HCT116 (cell line): Measurements from ENCODE around the gene SLC39A5. TPM values are rescaled to one million over a fixed set of nuclear protein-coding genes. Genes with fewer than 3 reads are reported as not detected.

Source experiments
- ATAC-seq: fragments of 200-7000 bp; cut with Tn5 transposase; 2 replicates; pipeline ENCODE4 v1.9.1; 2020; ENCODE audit warnings: mild to moderate bottlenecking, moderate library complexity
- BruUV-seq: library from RNA; stranded (reverse); fragments of 400-500 nt; replicated peaks from 2 replicates; lab custom pipeline; 2021; lab: Mats Ljungman, UMichigan
- CTCF ChIA-PET: fragments of 300-600 bp; sonication (Branson Sonifier 250); formaldehyde crosslinking; loops from one replicate; lab custom pipeline; 2021; ENCODE audit warnings: antibody characterized with exemption; lab: Charles Lee
- POLR2A ChIA-PET: fragments of 300-600, 350-600 bp; sonication (Branson Sonifier 250); formaldehyde crosslinking; loops from one replicate; lab custom pipeline; 2021; ENCODE audit warnings: antibody characterized with exemption; lab: Charles Lee
- RAD21 ChIA-PET, 2 experiments: fragments of 300-600 bp; sonication (Branson Sonifier 250); formaldehyde crosslinking; loops; one replicate each; lab custom pipeline; 2023; ENCODE audit warnings: low total read pairs in 2 of 2; ENCODE audit not compliant: uncharacterized antibody in 2 of 2, unreplicated experiment in 2 of 2, low non-redundant PET in 1 of 2; lab: Charles Lee
- DNase-seq: peaks from one replicate; pipeline ENCODE4 v3.0.0-alpha.2; 2010; ENCODE audit warnings: low read depth, low spot score
- H2AFZ ChIP-seq: fragments of 200-600 bp; shearing (Covaris generic), sonication (generic); 2 replicates; pipeline ENCODE4 v1.6.1; 2017; ENCODE audit warnings: low read depth, mixed run types, mixed read lengths, antibody characterized with exemption, low read length; ENCODE audit not compliant: poor library complexity, severe bottlenecking
- H3K27ac ChIP-seq: 2 replicates; pipeline ENCODE4 v1.5.1; 2012; ENCODE audit warnings: low read depth, low read length
- H3K27me3 ChIP-seq: fragments of 200-600 bp; sonication (generic); 2 replicates; pipeline ENCODE4 v1.6.1; 2016; ENCODE audit warnings: mixed run types, low read length, mixed read lengths; ENCODE audit not compliant: insufficient read depth
- H3K36me3 ChIP-seq, 2 experiments: fragments of 200-500 bp in 1 of 2; fragments of 200-600 bp in 1 of 2; sonication (Bioruptor generic) in 1 of 2; sonication (generic) in 1 of 2; 2 replicates each; pipeline versions ENCODE4 v1.5.1 to v1.6.1; 2014 to 2016; ENCODE audit warnings: low read length in 2 of 2, inconsistent platforms in 1 of 2, mixed read lengths in 1 of 2, mixed run types in 1 of 2; ENCODE audit not compliant: insufficient read depth in 2 of 2, control insufficient read depth in 1 of 2
- H3K4me1 ChIP-seq, 2 experiments: fragments of 200-600 bp in 1 of 2; sonication (generic) in 1 of 2; 2 replicates each; pipeline versions ENCODE4 v1.5.1 to v1.6.1; 2012 to 2017; ENCODE audit warnings: low read length in 2 of 2, inconsistent platforms in 1 of 2, mild to moderate bottlenecking in 1 of 2, mixed read lengths in 1 of 2, mixed run types in 1 of 2, moderate library complexity in 1 of 2; ENCODE audit not compliant: insufficient read depth in 2 of 2, control insufficient read depth in 1 of 2
- H3K4me2 ChIP-seq: fragments of 200-600 bp; sonication (generic); 2 replicates; pipeline ENCODE4 v1.6.1; 2017; ENCODE audit warnings: mixed run types, low read length, mixed read lengths
- H3K4me3 ChIP-seq, 2 experiments: fragments of 200-600 bp in 1 of 2; sonication (generic) in 1 of 2; replicated peaks in 1 of 2; 2 replicates each; pipeline ENCODE4 v1.5.1; 2011 to 2016; ENCODE audit warnings: low read length in 2 of 2, control low read depth in 1 of 2, low read depth in 1 of 2, mild to moderate bottlenecking in 1 of 2, mixed read lengths in 1 of 2, mixed run types in 1 of 2
- H3K79me2 ChIP-seq: fragments of 200-600 bp; sonication (generic); 2 replicates; pipeline ENCODE4 v1.6.1; 2017; ENCODE audit warnings: mild to moderate bottlenecking, mixed run types, low read length, moderate library complexity, mixed read lengths; ENCODE audit not compliant: insufficient read depth
- H3K9ac ChIP-seq: fragments of 200-600 bp; sonication (generic); 2 replicates; pipeline ENCODE4 v1.6.1; 2016; ENCODE audit warnings: low read length, mixed read lengths
- H3K9me2 ChIP-seq: fragments of 200-600 bp; sonication (generic), shearing (Covaris generic); 2 replicates; pipeline ENCODE4 v1.6.1; 2017; ENCODE audit warnings: mixed run types, mild to moderate bottlenecking, moderate library complexity; ENCODE audit not compliant: insufficient read depth
- H3K9me3 ChIP-seq, 2 experiments: fragments of 200-500 bp in 1 of 2; fragments of 200-600 bp in 1 of 2; sonication (Bioruptor generic) in 1 of 2; sonication (generic) in 1 of 2; 2 replicates each; pipeline ENCODE4 v1.6.1; 2014 to 2017; ENCODE audit warnings: low read length in 2 of 2, mixed read lengths in 2 of 2, inconsistent platforms in 1 of 2, low read depth in 1 of 2, mild to moderate bottlenecking in 1 of 2, mixed run types in 1 of 2, moderate library complexity in 1 of 2; ENCODE audit not compliant: control insufficient read depth in 1 of 2, insufficient read depth in 1 of 2
- H4K20me1 ChIP-seq: fragments of 200-600 bp; sonication (generic), shearing (Covaris generic); 2 replicates; pipeline ENCODE4 v1.6.1; 2017; ENCODE audit warnings: mixed run types, mild to moderate bottlenecking, moderate library complexity; ENCODE audit not compliant: insufficient read depth
- EZH2phosphoT487 ChIP-seq: fragments of 200-600 bp; IDR thresholded peaks from 2 replicates; pipeline ENCODE4 v1.6.1; 2018; ENCODE audit warnings: antibody characterized with exemption, borderline replicate concordance
- FOSL1 ChIP-seq: IDR thresholded peaks from 2 replicates; pipeline ENCODE4 v1.6.1; 2012; ENCODE audit warnings: low read depth
- POLR2AphosphoS5 ChIP-seq: IDR thresholded peaks from 2 replicates; pipeline ENCODE4 v1.6.1; 2011; ENCODE audit warnings: mild to moderate bottlenecking, low read depth, low read length, moderate library complexity
- SRF ChIP-seq: IDR thresholded peaks from 2 replicates; pipeline ENCODE4 v1.6.1; 2012; ENCODE audit warnings: low read depth
- YY1 ChIP-seq: IDR thresholded peaks from 2 replicates; pipeline ENCODE4 v1.6.1; 2011; ENCODE audit warnings: low read length, low read depth, moderate library complexity, mild to moderate bottlenecking; ENCODE audit not compliant: insufficient replicate concordance; ENCODE audit errors: extremely low read depth
- ZFX ChIP-seq: fragments of 450-650 bp; IDR thresholded peaks from 2 replicates; pipeline ENCODE4 v1.6.1; 2017
- ZNF274 ChIP-seq: fragments of 200-500 bp; sonication (Bioruptor generic); IDR thresholded peaks from 2 replicates; pipeline ENCODE4 v1.6.1; 2014; ENCODE audit warnings: mild to moderate bottlenecking, low read depth, low read length, inconsistent platforms
- intact Hi-C: fragments of 100-400 bp; cut with micrococcal nuclease; formaldehyde crosslinking; loops from 2 replicates; pipeline ENCODE4 v1.10.0; 2022
- total RNA-seq: library from RNA; stranded (reverse); gene quantifications from one replicate; pipeline ENCODE4 v1.2.1, GENCODE V29; 2021; ENCODE audit not compliant: unreplicated experiment
- TF ChIP-seq, protein P1 (sequence below), 3 experiments: fragments of 200-600 bp in 1 of 3; sonication (generic) in 1 of 3; IDR thresholded peaks in 2 of 3; conservative IDR thresholded peaks in 1 of 3; 2 replicates each; pipeline ENCODE4 v1.5.1; 2012 to 2017; ENCODE audit warnings: low read depth in 2 of 3, low read length in 2 of 3, antibody characterized with exemption in 1 of 3, borderline replicate concordance in 1 of 3, control low read depth in 1 of 3, mild to moderate bottlenecking in 1 of 3, mixed read lengths in 1 of 3, mixed run types in 1 of 3, moderate library complexity in 1 of 3; ENCODE audit not compliant: insufficient read depth in 1 of 3
- TF ChIP-seq, protein P2 (sequence below): IDR thresholded peaks from 2 replicates; pipeline ENCODE4 v1.6.1; 2012
- TF ChIP-seq, protein P3 (sequence below): IDR thresholded peaks from 2 replicates; pipeline ENCODE4 v1.6.1; 2011; ENCODE audit warnings: mild to moderate bottlenecking, low read length, moderate library complexity; ENCODE audit not compliant: insufficient replicate concordance; ENCODE audit errors: extremely low read depth

Gene SLC39A5
- total RNA-seq, 1 experiment from 2014 or later: 0.66 TPM

DNA sequence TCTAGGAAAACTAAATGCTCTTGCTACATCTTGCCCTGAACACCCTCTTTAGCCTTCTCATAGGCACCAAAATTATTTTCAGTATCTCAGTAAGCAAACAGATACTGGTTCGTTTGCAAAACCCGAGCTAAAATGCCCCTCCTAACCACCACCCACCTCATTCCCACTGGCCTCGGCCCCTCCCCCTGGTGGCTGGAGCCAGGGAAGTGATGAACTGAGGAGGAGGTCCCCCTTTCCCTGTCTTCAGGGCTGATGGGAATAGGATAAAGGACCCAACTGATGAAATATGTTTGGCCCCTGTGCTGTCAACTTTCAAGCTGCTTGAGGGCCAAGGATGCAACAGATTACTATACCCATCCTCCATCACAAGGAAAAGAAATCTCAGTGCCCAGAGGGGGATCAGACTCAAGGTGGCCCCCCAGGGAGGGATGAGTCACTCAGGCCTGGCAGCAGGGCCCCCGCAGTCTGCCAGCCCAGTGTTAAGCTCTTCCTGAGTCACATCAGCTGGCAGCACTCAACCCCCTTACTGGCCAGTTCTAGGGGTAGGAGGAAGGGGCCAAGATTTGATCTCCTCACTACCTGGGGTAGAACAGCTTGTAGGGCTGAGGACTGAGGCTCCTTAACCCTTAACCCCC lies 26.6 kb downstream of the SLC39A5 start:
- ChIA-PET RAD21 (no interaction called here), CTCF (no interaction called here), POLR2A (no interaction called here)
- Histone ChIP-seq H3K4me3 (peak overlapping the region in 1 of 2 experiments; percentile 89; a peak in 3 of 4 replicates), H2AFZ (no peak overlapping the region), H3K36me3 (peaks cover 29 to 54% of the 10 kb centered on the region in 2 experiments), H3K27me3 (no peaks in the 10 kb centered on the region), H3K9ac (peak overlapping the region; percentile 89), H3K9me3 (no peaks in the 10 kb centered on the region), H3K27ac (peak overlapping the region; percentile 82; the same call in 1 of the 2 replicates), H3K4me2 (peak overlapping the region; percentile 97), H3K9me2 (no peaks in the 10 kb centered on the region), H3K4me1 (peaks cover 19 to 37% of the 10 kb centered on the region in 2 experiments), H4K20me1 (no peaks in the 10 kb centered on the region), H3K79me2 (peaks cover 30% of the 10 kb centered on the region)
- TSS peak; percentile 38 for BruUV-seq
- DNase-seq: no peak
- intact Hi-C loops: loop anchor here (5.0 kb wide), 1 partner anchor 34 kb away; the partner anchor contains the start of genes NABP2 and RNF41
- ATAC-seq: no peak
- TF ChIP-seq YY1: no peak
- TF ChIP-seq, protein P1, sequence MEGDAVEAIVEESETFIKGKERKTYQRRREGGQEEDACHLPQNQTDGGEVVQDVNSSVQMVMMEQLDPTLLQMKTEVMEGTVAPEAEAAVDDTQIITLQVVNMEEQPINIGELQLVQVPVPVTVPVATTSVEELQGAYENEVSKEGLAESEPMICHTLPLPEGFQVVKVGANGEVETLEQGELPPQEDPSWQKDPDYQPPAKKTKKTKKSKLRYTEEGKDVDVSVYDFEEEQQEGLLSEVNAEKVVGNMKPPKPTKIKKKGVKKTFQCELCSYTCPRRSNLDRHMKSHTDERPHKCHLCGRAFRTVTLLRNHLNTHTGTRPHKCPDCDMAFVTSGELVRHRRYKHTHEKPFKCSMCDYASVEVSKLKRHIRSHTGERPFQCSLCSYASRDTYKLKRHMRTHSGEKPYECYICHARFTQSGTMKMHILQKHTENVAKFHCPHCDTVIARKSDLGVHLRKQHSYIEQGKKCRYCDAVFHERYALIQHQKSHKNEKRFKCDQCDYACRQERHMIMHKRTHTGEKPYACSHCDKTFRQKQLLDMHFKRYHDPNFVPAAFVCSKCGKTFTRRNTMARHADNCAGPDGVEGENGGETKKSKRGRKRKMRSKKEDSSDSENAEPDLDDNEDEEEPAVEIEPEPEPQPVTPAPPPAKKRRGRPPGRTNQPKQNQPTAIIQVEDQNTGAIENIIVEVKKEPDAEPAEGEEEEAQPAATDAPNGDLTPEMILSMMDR (IDR thresholded peaks at IDR 0.05 in 2 of 3, conservative IDR thresholded peaks at IDR 0.05 in 1 of 3; ENCODE audit: borderline replicate concordance in 1 of 3, insufficient read depth in 1 of 3, low read depth in 2 of 3, low read length in 2 of 3): 0 out of 6 replicates have a peak, but pooled peaks of 1 of the 3 experiments have one; percentile 5

DNA sequence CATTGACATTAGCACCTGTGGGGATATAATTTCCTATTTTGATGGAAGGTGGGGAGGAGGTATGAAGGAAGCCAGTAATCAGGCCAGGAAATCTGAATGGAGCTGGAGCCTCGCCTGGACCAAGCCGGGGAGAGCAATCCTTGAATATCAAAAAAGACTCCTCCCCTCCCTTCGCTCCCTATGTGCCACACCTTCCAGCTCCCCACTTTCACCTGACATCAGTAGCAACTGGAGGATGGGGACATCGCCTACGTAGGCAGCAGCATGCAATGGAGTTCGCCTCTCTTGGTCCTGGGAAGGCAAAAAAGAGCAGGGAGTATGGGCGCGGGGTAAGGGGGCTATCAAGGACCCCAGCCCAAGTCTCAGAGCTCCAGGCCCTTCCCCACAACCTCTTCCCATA lies 27.2 kb downstream of the SLC39A5 start:
- ATAC-seq (no peak), DNase-seq (no peak)
- Histone ChIP-seq H3K79me2 (peaks cover 30% of the 10 kb centered on the region), H4K20me1 (no peaks in the 10 kb centered on the region), H3K27ac (peak overlapping the region; percentile 82), H3K4me1 (peaks cover 25 to 43% of the 10 kb centered on the region in 2 experiments), H3K9ac (peak overlapping the region; percentile 89), H2AFZ (no peak overlapping the region), H3K4me2 (peak overlapping the region; percentile 97), H3K9me2 (no peaks in the 10 kb centered on the region), H3K27me3 (no peaks in the 10 kb centered on the region), H3K36me3 (peaks cover 29 to 48% of the 10 kb centered on the region in 2 experiments), H3K9me3 (no peaks in the 10 kb centered on the region), H3K4me3 (peak overlapping the region; percentile 71 to 89)
- ChIA-PET POLR2A (no interaction called here), RAD21 (no interaction called here), CTCF (no interaction called here)
- no TSS peak for BruUV-seq
- intact Hi-C loops: loop anchor here (1.0 to 5.0 kb wide), 2 partner anchors 35 to 64 kb away; partner anchors contain the start of genes NABP2 and RNF41
- TF ChIP-seq POLR2AphosphoS5 (no peak), ZFX (no peak), FOSL1 (no peak), SRF (no peak), EZH2phosphoT487 (no peak), ZNF274 (no peak)
- TF ChIP-seq, protein P2, sequence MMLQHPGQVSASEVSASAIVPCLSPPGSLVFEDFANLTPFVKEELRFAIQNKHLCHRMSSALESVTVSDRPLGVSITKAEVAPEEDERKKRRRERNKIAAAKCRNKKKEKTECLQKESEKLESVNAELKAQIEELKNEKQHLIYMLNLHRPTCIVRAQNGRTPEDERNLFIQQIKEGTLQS: no peak
- TF ChIP-seq, protein P1 (IDR thresholded peaks at IDR 0.05 in 2 of 3, conservative IDR thresholded peaks at IDR 0.05 in 1 of 3; ENCODE audit: borderline replicate concordance in 1 of 3, insufficient read depth in 1 of 3, low read depth in 2 of 3, low read length in 2 of 3): no peak
- TF ChIP-seq, protein P3, sequence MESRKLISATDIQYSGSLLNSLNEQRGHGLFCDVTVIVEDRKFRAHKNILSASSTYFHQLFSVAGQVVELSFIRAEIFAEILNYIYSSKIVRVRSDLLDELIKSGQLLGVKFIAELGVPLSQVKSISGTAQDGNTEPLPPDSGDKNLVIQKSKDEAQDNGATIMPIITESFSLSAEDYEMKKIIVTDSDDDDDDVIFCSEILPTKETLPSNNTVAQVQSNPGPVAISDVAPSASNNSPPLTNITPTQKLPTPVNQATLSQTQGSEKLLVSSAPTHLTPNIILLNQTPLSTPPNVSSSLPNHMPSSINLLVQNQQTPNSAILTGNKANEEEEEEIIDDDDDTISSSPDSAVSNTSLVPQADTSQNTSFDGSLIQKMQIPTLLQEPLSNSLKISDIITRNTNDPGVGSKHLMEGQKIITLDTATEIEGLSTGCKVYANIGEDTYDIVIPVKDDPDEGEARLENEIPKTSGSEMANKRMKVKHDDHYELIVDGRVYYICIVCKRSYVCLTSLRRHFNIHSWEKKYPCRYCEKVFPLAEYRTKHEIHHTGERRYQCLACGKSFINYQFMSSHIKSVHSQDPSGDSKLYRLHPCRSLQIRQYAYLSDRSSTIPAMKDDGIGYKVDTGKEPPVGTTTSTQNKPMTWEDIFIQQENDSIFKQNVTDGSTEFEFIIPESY: no peak
